GM12872 (cell line): Measurements from ENCODE around the gene TBC1D8.
A peak's percentile ranks its signal among the peaks of the same experiment; 100 is the strongest.

Experiments
- CTCF ChIP-seq: IDR thresholded peaks from 3 replicates; pipeline ENCODE4 v1.5.1; 2011; ENCODE audit warnings: low read depth, mild to moderate bottlenecking, low read length, moderate library complexity; ENCODE audit not compliant: insufficient read depth

TBC1D8 gene

GRCh38 chr2:101190747-101191516 is 39.8 kb upstream of the TBC1D8 start:
- TF ChIP-seq CTCF, result no peak

GRCh38 chr2:101188683-101189405 is 37.7 kb upstream of the TBC1D8 start:
- peak; percentile 57 for TF ChIP-seq CTCF

GRCh38 chr2:101187131-101187530 is 35.9 kb upstream of the TBC1D8 start:
- TF ChIP-seq CTCF, result no peak

GRCh38 chr2:101185656-101186055 is 34.5 kb upstream of the TBC1D8 start:
- no peak for TF ChIP-seq CTCF

GRCh38 chr2:101185085-101185484 is 33.9 kb upstream of the TBC1D8 start:
- TF ChIP-seq CTCF, result no peak

- no peak for TF ChIP-seq CTCF
Measured at GRCh38 chr2:101179982-101180381, 28.8 kb upstream of the TBC1D8 start.

- no peak for TF ChIP-seq CTCF
Measured at GRCh38 chr2:101176803-101177202, 25.6 kb upstream of the TBC1D8 start.
